SK-N-SH (cell line): Measurements from ENCODE around the gene MED16. TPM values are rescaled to one million over a fixed set of nuclear protein-coding genes. Genes with fewer than 3 reads are reported as not detected.

Experiments used
- CTCF ChIA-PET: fragments of 300-600, 350-600 bp; formaldehyde crosslinking; extraction: SDS; loops from one replicate; lab custom pipeline; 2021; lab: Yijun Ruan, JAX
- POLR2A ChIA-PET: fragments of 350-600 bp; sonication (Branson Sonifier 250); formaldehyde crosslinking; extraction: SDS; loops from one replicate; lab custom pipeline; 2020; ENCODE audit warnings: antibody characterized with exemption, inconsistent platforms; lab: Yijun Ruan, JAX
- DNase-seq: peaks from one replicate; pipeline ENCODE4 v3.0.0; 2012
- H2AFZ ChIP-seq: fragments of 200-600 bp; sonication (generic); 2 replicates; pipeline ENCODE4 v1.8.1; 2016; ENCODE audit warnings: antibody characterized with exemption, mild to moderate bottlenecking, low read depth
- H3F3A ChIP-seq: fragments of 200-600 bp; sonication (generic); replicated peaks from 2 replicates; pipeline ENCODE3; 2016; ENCODE audit warnings: antibody characterized with exemption, mild to moderate bottlenecking; ENCODE audit not compliant: insufficient read depth
- H3K27ac ChIP-seq, 2 experiments: fragments of 200-500 bp in 1 of 2; fragments of 200-600 bp in 1 of 2; sonication (Bioruptor generic) in 1 of 2; sonication (generic), shearing (Covaris generic) in 1 of 2; 2 replicates each; pipeline versions ENCODE4 v1.5.1 to v1.6.1; 2014 to 2016; ENCODE audit warnings: low read depth in 2 of 2, inconsistent platforms in 1 of 2, low read length in 1 of 2, mild to moderate bottlenecking in 1 of 2, mixed read lengths in 1 of 2
- H3K27me3 ChIP-seq: fragments of 200-600 bp; sonication (generic), shearing (Covaris generic); 2 replicates; pipeline ENCODE4 v1.6.1; 2016; ENCODE audit warnings: mixed run types; ENCODE audit not compliant: insufficient read depth
- H3K36me3 ChIP-seq, 2 experiments: fragments of 200-500 bp in 1 of 2; fragments of 200-600 bp in 1 of 2; sonication (Bioruptor generic) in 1 of 2; sonication (generic) in 1 of 2; replicated peaks in 1 of 2; 2 replicates each; pipeline versions ENCODE3 to v1.5.1; 2014 to 2016; ENCODE audit warnings: low read length in 1 of 2, mild to moderate bottlenecking in 1 of 2; ENCODE audit not compliant: insufficient read depth in 2 of 2, control insufficient read depth in 1 of 2
- H3K4me1 ChIP-seq, 2 experiments: fragments of 200-500 bp in 1 of 2; fragments of 200-600 bp in 1 of 2; sonication (Bioruptor generic) in 1 of 2; sonication (generic), shearing (Covaris generic) in 1 of 2; 2 replicates each; pipeline versions ENCODE4 v1.5.1 to v1.6.1; 2014 to 2016; ENCODE audit warnings: low read depth in 1 of 2, low read length in 1 of 2, mixed run types in 1 of 2; ENCODE audit not compliant: insufficient read depth in 2 of 2, control insufficient read depth in 1 of 2
- H3K4me2 ChIP-seq: fragments of 200-600 bp; sonication (generic), shearing (Covaris generic); 2 replicates; pipeline ENCODE4 v1.6.1; 2017; ENCODE audit warnings: mixed run types
- H3K4me3 ChIP-seq, 2 experiments: fragments of 200-500 bp in 1 of 2; fragments of 200-600 bp in 1 of 2; sonication (Bioruptor generic) in 1 of 2; sonication (generic), shearing (Covaris generic) in 1 of 2; 2 replicates each; pipeline versions ENCODE4 v1.5.1 to v1.8.1; 2014 to 2016; ENCODE audit warnings: low read depth in 2 of 2, inconsistent platforms in 1 of 2, low read length in 1 of 2, mild to moderate bottlenecking in 1 of 2, mixed read lengths in 1 of 2, moderate library complexity in 1 of 2
- H3K79me2 ChIP-seq: fragments of 200-600 bp; sonication (generic); 2 replicates; pipeline ENCODE4 v1.8.1; 2017; ENCODE audit warnings: mild to moderate bottlenecking; ENCODE audit not compliant: insufficient read depth
- H3K9ac ChIP-seq: fragments of 200-600 bp; sonication (generic); 2 replicates; pipeline ENCODE4 v1.6.1; 2017; ENCODE audit warnings: mixed run types
- H3K9me2 ChIP-seq: fragments of 200-600 bp; sonication (generic); 2 replicates; pipeline ENCODE4 v1.6.1; 2017; ENCODE audit warnings: mixed run types
- H3K9me3 ChIP-seq: fragments of 200-600 bp; sonication (generic); 2 replicates; pipeline ENCODE4 v1.6.1; 2017; ENCODE audit warnings: mixed run types, mild to moderate bottlenecking, moderate library complexity
- H4K20me1 ChIP-seq: fragments of 200-600 bp; sonication (generic); 2 replicates; pipeline ENCODE4 v1.6.1; 2017; ENCODE audit warnings: mild to moderate bottlenecking, mixed run types; ENCODE audit not compliant: insufficient read depth
- ELF1 ChIP-seq: IDR thresholded peaks from 2 replicates; pipeline ENCODE4 v1.4.0; 2012
- EP300 ChIP-seq, 2 experiments: IDR thresholded peaks; 2 replicates each; pipeline versions ENCODE4 v1.4.0 to v1.6.1; 2012; ENCODE audit warnings: borderline replicate concordance in 1 of 2, low read depth in 1 of 2, low read length in 1 of 2
- EZH2phosphoT487 ChIP-seq: fragments of 200-600 bp; sonication (generic); IDR thresholded peaks from 2 replicates; pipeline ENCODE4 v1.6.1; 2017; ENCODE audit warnings: low read depth, mixed run types, mild to moderate bottlenecking, antibody characterized with exemption, moderate library complexity, borderline replicate concordance
- FOXJ3 ChIP-seq: sonication (generic); formaldehyde crosslinking; IDR thresholded peaks from 2 replicates; pipeline ENCODE4 v1.5.1; 2020; ENCODE audit warnings: mild to moderate bottlenecking, missing genetic modification reagents
- GATA2 ChIP-seq: sonication (generic); formaldehyde crosslinking; IDR thresholded peaks from 2 replicates; pipeline ENCODE4 v1.5.0; 2020; ENCODE audit warnings: mild to moderate bottlenecking, missing genetic modification reagents
- JUND ChIP-seq: IDR thresholded peaks from 2 replicates; pipeline ENCODE4 v1.4.0; 2012
- MXI1 ChIP-seq: IDR thresholded peaks from 2 replicates; pipeline ENCODE4 v1.6.1; 2012; ENCODE audit warnings: mild to moderate bottlenecking, low read depth, low read length, improper control_type of control experiment
- NFIC ChIP-seq: IDR thresholded peaks from 2 replicates; pipeline ENCODE4 v1.4.0; 2012; ENCODE audit warnings: borderline replicate concordance
- NRF1 ChIP-seq: IDR thresholded peaks from 2 replicates; pipeline ENCODE4 v1.6.1; 2012; ENCODE audit warnings: low read depth, mild to moderate bottlenecking, low read length
- POLR2AphosphoS5 ChIP-seq: IDR thresholded peaks from 2 replicates; pipeline ENCODE4 v1.6.1; 2012; ENCODE audit warnings: low read depth, low read length
- RAD21 ChIP-seq: IDR thresholded peaks from 2 replicates; pipeline ENCODE4 v1.6.1; 2012; ENCODE audit warnings: mild to moderate bottlenecking, low read length
- SIN3A ChIP-seq: IDR thresholded peaks from 2 replicates; pipeline ENCODE4 v1.6.1; 2012; ENCODE audit warnings: low read depth, mild to moderate bottlenecking, low read length, moderate library complexity, borderline replicate concordance
- SMC3 ChIP-seq: IDR thresholded peaks from 2 replicates; pipeline ENCODE4 v1.6.1; 2012; ENCODE audit warnings: low read depth, low read length, improper control_type of control experiment
- TCF12 ChIP-seq: IDR thresholded peaks from 2 replicates; pipeline ENCODE4 v1.4.0; 2012
- TEAD4 ChIP-seq: IDR thresholded peaks from 2 replicates; pipeline ENCODE4 v1.4.0; 2012; ENCODE audit warnings: mild to moderate bottlenecking, borderline replicate concordance; ENCODE audit not compliant: insufficient read depth
- ZBTB33 ChIP-seq: IDR thresholded peaks from 2 replicates; pipeline ENCODE4 v1.4.0; 2012; ENCODE audit warnings: low read depth, borderline replicate concordance
- WGBS: methylation state at CpG from one replicate; pipeline ENCODE4 v1.1.6; 2017; ENCODE audit warnings: low lambda C conversion rate; 5-methylcytosine and 5-hydroxymethylcytosine counted together
- polyA plus RNA-seq, 3 experiments: library from polyadenylated mRNA; depleted of rRNA; stranded (reverse); fragments of >200 nt; gene quantifications; 2 replicates each; pipeline ENCODE4 v1.2.3, GENCODE V29; 2012
- TF ChIP-seq, protein P1 (sequence below): fragments of 150-350 bp; IDR thresholded peaks from 2 replicates; pipeline ENCODE4 v1.6.1; 2016; ENCODE audit warnings: mild to moderate bottlenecking, low read depth, low read length
- TF ChIP-seq, protein P2 (sequence below): IDR thresholded peaks from 2 replicates; pipeline ENCODE4 v1.4.0; 2012; ENCODE audit warnings: low read depth, borderline replicate concordance
- TF ChIP-seq, protein P3 (sequence below): fragments of 150-350 bp; IDR thresholded peaks from 2 replicates; pipeline ENCODE4 v1.6.1; 2017; ENCODE audit warnings: antibody characterized with exemption, low read length, low read depth, borderline replicate concordance
- TF ChIP-seq, protein P4 (sequence below): IDR thresholded peaks from 2 replicates; pipeline ENCODE4 v1.4.0; 2012; ENCODE audit warnings: low read depth

The MED16 gene
- polyA plus RNA-seq, 1 of the 3 experiments (the other 2 are of a cell fraction) = 40.6 TPM

GRCh38 chr19:868458-869244 is 24.3 kb downstream of the MED16 start (continued):
- TF ChIP-seq, protein P1, sequence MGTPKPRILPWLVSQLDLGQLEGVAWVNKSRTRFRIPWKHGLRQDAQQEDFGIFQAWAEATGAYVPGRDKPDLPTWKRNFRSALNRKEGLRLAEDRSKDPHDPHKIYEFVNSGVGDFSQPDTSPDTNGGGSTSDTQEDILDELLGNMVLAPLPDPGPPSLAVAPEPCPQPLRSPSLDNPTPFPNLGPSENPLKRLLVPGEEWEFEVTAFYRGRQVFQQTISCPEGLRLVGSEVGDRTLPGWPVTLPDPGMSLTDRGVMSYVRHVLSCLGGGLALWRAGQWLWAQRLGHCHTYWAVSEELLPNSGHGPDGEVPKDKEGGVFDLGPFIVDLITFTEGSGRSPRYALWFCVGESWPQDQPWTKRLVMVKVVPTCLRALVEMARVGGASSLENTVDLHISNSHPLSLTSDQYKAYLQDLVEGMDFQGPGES = no peak
- TF ChIP-seq SIN3A = no peak
- no peak for TF ChIP-seq RAD21
- TF ChIP-seq SMC3 = no peak

DNA sequence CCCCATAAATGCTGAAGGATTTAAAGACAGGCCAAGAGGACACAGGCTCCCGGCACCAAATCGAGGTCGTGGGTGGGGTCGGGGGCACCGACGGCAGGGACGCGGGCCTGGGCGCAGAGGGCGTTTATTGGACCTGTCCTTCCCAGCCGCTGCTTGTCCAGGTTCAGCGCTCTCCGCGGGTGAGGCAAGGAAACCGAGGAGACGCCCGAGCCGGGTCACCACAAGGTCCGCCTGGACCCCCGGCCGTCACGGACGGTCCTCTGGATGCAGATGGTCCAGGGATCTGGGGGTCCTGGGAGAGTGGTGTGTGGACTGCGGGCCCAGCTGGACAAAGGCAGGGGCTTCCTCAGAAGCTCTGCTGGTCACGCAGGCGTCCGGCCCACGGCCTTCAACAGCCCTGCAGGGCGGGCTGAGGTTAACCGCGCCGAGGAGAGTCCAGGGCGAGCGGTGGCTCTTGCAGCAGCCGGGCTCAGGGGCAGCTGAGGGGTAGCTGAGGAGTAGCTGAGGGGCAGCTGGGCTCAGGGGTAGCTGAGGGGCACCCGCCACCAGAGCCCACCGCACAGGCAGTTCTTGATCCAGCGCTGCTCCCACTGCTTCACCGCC is 25.0 kb downstream of the MED16 start:
- Histone ChIP-seq H3K4me2 (no peak overlapping the region), H3K27ac (no peak overlapping the region), H3K4me3 (no peak overlapping the region), H3K36me3 (peaks cover 0 to 27% of the 10 kb centered on the region in 2 experiments), H3K79me2 (no peaks in the 10 kb centered on the region), H3K9me3 (no peaks in the 10 kb centered on the region), H3K9ac (no peak overlapping the region), H3F3A (peaks cover 24% of the 10 kb centered on the region), H4K20me1 (no peaks in the 10 kb centered on the region), H2AFZ (no peak overlapping the region), H3K4me1 (peaks cover 4 to 16% of the 10 kb centered on the region in 2 experiments; a peak in 2 of 4 replicates), H3K9me2 (no peaks in the 10 kb centered on the region), H3K27me3 (no peaks in the 10 kb centered on the region)
- CTCF ChIA-PET = interaction anchor here (1.0 kb wide), 1 partner anchor 114 kb away, joined by 3 read pairs; no protein-coding TSS in a partner anchor
- POLR2A ChIA-PET = no interaction called here
- no peak for DNase-seq
- 97% methylated on average over 26 of the region's 39 CpGs for WGBS
- TF ChIP-seq, protein P2, sequence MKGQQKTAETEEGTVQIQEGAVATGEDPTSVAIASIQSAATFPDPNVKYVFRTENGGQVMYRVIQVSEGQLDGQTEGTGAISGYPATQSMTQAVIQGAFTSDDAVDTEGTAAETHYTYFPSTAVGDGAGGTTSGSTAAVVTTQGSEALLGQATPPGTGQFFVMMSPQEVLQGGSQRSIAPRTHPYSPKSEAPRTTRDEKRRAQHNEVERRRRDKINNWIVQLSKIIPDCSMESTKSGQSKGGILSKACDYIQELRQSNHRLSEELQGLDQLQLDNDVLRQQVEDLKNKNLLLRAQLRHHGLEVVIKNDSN = no peak
- no peak for TF ChIP-seq ZBTB33
- TF ChIP-seq, protein P1 = no peak
- no peak for TF ChIP-seq ELF1
- no peak for TF ChIP-seq TEAD4
- TF ChIP-seq EZH2phosphoT487 = no peak
- TF ChIP-seq FOXJ3 = no peak
- no peak for TF ChIP-seq JUND
- no peak for TF ChIP-seq POLR2AphosphoS5
- no peak for TF ChIP-seq MXI1
- TF ChIP-seq, protein P3, sequence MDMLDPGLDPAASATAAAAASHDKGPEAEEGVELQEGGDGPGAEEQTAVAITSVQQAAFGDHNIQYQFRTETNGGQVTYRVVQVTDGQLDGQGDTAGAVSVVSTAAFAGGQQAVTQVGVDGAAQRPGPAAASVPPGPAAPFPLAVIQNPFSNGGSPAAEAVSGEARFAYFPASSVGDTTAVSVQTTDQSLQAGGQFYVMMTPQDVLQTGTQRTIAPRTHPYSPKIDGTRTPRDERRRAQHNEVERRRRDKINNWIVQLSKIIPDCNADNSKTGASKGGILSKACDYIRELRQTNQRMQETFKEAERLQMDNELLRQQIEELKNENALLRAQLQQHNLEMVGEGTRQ = no peak
- no peak for TF ChIP-seq TCF12
- no peak for TF ChIP-seq GATA2 (CRISPR knock-in tag)
- TF ChIP-seq, protein P4, sequence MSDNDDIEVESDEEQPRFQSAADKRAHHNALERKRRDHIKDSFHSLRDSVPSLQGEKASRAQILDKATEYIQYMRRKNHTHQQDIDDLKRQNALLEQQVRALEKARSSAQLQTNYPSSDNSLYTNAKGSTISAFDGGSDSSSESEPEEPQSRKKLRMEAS = no peak
- TF ChIP-seq NFIC = no peak
- no peak for TF ChIP-seq NRF1
- TF ChIP-seq EP300 (IDR thresholded peaks at IDR 0.05; ENCODE audit: borderline replicate concordance in 1 of 2, low read depth in 1 of 2, low read length in 1 of 2) = no peak
